GM21786 (cell line): ENCODE results near the gene STAMBPL1.

Experiments
- ATAC-seq: cut with Tn5 transposase; IDR thresholded peaks from one replicate; pipeline ENCODE4 v1.9.1; 2021; ENCODE audit not compliant: unreplicated experiment

Gene STAMBPL1

GRCh38 chr10:88946965-88947590 is 67.0 kb downstream of the STAMBPL1 start:
- ATAC-seq: no peak

GRCh38 chr10:88949051-88949450 is 69.0 kb downstream of the STAMBPL1 start:
- no peak for ATAC-seq

DNA sequence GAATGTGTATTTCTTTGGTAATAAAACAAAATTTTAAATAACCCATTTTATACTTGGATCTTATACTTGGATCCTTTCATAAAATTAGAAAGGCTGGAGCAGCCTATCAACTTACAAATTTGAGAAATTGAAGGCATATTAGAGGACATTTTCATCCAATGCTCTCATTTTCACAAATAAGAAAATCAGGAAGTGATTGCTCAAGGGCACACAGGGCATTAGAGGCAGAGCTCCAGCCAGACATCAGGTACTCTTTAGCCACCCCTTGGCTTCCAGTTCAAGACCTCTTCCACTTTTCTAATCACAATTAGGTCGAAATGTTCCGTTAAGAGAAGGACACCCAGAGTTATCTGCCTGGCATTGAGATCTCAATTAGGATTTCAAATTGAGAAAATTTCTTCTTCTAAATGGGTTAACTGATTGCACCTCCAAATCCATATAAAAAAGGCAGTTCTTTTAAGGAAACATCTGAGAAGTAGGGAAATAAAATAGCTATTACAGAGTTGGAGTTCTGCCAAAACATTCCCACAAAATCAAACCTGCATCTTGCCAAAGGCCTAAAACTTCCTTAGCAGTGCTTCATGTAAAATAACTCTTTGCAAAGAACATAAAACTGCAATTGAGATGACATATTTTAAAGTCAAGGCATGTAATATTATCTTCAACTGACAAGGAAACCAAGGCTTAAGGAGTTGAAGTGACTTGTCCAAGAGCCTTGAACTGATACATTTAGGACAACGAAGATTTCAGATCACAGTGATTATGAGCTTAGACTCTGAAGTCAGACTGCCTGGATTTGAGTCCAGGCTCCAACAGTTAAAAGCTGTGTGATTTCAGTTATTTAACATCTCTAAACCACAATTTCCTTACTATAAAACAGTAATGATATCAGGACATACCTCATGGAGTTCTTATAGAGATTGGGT is 70.1 kb downstream of the STAMBPL1 start:
- ATAC-seq: no peak

GRCh38 chr10:88952647-88953111 is 72.6 kb downstream of the STAMBPL1 start, which contains the start of gene ACTA2:
TSS of gene ACTA2 (minus strand) at chr10:88952773. CDS start at chr10:88948930, 3,843 bp downstream.
- ATAC-seq: no peak

GRCh38 chr10:88953662-88954061 is 73.6 kb downstream of the STAMBPL1 start:
- no peak for ATAC-seq

DNA sequence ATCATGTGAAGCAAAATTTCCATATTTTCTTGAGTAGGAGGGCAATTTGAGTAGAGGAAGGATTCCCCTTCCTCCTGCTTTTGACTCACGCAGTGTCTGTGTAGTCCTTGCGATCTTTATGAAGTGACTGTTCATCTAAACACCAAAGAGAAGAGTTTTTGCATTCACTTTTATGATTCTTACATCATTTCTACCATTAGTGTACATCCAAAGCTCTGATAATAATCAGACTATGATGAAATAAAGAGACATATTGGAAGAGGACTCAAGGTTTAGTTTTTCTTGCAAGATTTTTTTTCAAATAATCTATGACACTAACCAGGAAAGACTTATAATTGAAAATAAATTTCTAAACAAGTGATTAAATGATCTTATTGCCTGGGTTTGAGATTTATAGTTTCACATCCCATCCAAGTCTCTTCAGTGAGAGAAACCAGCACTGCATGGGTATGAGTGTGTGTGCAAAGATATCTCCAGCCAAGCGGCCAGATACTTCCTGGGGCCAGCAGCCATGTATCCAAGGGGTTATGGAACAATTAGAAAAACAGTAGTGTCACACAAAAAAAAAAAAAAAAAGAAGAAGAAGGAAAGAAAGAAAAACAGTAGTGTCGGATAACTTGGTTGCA is 74.5 kb downstream of the STAMBPL1 start:
- ATAC-seq: no peak

DNA sequence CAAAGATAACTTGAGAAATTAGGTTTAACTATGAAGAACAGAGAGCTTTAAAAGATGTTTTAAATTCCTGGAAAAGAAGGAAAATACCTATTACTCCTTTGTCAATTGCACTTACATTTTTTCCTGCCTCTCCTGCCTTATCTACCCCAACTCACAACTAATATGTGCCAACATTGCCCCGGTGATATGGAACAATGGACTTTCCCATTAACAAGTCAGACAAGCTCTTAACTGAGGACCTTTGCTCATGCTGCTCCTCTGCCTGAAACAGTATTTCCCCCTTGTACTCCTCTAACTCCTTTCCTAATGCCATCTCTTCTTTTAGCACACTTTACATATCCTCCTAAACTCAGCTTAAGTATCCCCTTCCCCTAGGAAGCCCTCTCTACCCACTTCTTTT is 77.3 kb downstream of the STAMBPL1 start:
- no peak for ATAC-seq

DNA sequence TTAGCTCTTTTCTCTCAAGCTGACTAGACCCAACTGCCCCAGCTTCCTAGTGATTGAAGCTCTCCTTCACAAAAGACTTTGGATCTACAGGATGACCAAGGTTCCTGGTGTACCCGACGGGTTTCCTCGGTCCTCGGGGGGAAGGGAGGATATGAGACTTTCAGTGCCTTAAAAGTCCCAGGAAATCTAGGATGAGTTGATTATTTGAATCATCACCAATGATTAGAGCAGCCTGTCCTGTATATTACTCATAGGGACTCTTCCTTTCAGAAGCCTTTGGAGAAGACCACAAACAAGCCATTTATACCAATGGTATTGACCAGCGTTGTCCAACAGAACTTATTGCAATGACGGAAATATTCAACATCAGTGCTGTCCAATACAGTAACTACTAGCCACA is 78.7 kb downstream of the STAMBPL1 start:
- ATAC-seq: no peak

DNA sequence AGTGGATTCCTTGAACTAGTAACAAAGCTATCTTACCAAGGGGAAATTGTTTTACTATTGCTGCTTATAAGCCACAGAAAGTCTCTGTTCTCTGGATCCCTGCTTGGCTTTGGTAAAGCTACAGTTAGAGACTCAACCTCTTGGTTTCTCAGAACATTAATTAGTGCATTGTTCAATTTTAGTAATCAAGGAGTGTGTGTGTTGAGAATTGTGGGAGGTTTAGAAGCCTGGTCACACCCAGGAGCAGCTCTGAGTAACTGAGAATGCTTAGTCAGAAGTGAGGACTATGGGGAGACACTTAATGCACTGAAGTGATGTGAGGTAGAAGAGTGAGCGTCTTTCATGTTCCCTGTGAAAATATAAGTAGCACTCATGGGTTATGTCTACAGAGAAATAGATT is 80.8 kb downstream of the STAMBPL1 start:
- no peak for ATAC-seq

DNA sequence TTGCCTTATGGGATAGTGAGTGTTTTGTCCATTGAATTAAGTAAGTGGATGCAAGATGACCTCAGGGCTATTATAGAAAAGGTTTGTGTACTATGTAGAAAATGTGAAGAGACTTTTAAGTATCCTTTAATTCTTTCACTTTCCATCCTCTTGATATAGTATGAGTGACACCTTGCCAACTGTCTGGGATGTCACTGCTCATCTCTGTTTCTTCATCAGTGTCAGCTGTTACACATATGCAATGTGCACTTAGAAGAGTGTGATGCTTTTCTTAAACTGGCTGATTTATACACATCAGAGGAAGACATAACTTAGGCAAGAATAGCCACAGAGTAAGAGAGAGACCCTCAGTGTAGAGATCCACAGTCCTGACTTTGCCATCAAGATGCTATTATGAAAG is 81.2 kb downstream of the STAMBPL1 start:
- no peak for ATAC-seq

DNA sequence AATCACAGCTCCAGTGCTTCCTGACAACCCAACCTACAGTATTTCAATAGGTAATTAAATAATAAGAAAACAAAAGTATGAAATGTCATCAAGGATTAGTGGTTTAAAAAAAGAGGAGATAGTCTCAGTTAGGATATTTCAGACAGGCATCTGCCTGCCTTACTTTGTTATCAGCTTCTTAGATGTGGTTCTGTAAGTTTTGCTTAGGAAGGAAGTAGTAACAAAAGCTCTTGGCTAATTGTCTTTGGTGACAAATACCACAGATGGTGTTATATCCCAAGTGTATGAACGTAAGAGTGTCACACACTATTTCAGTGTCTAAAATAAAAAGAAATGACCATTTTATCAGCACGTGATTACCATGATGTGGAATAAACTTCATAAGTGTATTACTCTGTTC is 82.3 kb downstream of the STAMBPL1 start:
- ATAC-seq: no peak

GRCh38 chr10:88963318-88963717 is 83.3 kb downstream of the STAMBPL1 start:
- no peak for ATAC-seq

DNA sequence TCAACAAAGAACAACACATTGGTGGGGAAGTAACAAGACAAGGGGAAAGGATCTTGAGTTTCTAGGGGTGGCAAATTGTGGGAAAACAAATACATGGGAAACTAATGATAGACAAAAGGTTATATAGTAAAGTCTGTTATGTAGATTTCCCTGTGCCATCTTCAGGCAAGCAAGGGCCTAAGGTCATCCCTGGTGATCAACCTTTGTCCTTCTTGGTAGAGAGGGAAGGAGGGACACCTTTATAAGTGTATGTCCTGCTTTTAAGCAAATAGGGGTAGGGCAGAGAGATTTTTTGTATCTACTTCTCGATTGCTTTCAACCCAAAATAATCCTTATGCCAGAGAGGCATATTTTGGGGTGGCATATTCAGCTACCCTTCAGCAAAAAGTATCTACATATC is 84.3 kb downstream of the STAMBPL1 start:
- ATAC-seq: no peak

DNA sequence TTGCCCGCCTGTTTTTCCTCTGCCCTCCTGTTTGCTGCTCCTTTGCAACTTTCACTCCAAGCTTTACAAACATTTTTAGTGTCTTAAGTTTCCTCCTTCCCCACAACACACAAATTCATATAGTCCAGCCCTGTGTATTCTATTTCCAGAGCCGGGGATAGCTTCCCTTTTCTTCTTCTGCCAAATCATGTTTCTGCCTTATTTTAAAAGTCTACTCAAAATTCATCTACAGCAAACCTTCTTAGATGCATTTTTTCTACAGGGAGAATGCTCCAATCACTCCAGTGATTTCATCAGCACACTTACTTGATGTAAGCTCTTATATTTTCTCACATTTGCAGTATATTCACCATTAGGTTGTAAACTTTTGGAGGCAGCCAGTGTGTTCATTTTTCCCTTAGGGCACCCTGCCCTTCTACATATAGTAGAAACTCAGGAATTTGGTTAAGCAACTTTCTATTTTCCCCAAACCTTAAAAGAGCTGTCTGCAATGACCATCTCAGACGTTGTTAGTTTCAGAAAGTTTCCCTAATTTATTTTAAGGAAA is 84.9 kb downstream of the STAMBPL1 start:
- ATAC-seq: no peak

GRCh38 chr10:88966797-88967196 is 86.8 kb downstream of the STAMBPL1 start:
- no peak for ATAC-seq

GRCh38 chr10:88968391-88968790 is 88.3 kb downstream of the STAMBPL1 start:
- ATAC-seq: no peak

DNA sequence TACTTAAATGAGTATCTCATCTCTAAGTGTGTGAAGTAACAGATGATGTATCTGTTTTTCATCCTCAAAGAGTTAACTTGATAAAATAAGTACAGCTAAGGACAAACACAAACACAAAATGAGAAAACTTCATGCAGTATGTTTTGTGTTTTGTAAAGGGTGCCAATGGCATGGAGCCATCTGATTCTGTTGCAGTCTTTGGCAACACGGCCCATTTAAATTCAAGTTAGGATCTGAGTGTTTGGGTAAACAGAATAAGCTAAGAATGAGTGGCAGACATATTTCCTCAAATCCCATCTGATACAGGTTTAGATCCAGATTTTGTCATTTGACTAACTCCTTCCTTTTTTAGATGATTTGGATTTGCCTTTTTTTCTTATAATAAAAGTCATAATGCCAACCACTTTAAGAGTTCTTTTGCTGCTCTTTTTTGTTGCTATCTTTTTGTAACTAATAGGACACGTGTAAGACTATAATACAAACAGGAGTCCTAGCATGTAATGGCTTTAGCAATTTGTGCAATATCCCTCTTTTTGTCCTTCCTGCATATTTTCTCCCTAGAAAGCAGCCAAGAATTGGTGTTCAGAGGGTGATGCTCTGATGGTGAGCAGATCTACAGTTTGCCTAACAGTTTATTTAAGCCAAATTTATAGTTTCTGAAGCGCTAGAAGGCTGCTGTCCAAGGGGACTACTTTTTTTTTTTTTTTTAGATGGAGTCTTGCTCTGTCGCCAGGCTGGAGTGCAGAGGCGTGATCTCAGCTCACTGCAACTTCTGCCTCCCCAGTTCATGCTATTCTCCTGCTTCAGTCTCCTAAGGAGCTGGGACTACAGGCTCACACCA is 91.4 kb downstream of the STAMBPL1 start:
- no peak for ATAC-seq
